ENCODE data around the gene SMYD3.

Gene SMYD3

GRCh38 chr1:246144931-246145330 lies 362.1 kb downstream of the SMYD3 start:
- DNase-seq (no peak), ATAC-seq (ENCODE audit: insufficient read depth, low read depth) (no peak)
- H3K79me2 ChIP-seq (ENCODE audit: insufficient read depth, low read length) = no peaks in the 10 kb centered on the region
- H3K27me3 ChIP-seq (ENCODE audit: insufficient read depth, low read length, poor library complexity) = no peaks in the 10 kb centered on the region
- no peak overlapping the region for H2AFZ ChIP-seq (ENCODE audit: low read depth, low read length)
- H3K27ac ChIP-seq (ENCODE audit: low read length) = no peak overlapping the region
- H3K36me3 ChIP-seq (ENCODE audit: insufficient read depth, low read length) = peaks cover 7% of the 10 kb centered on the region
- H3K4me2 ChIP-seq (ENCODE audit: insufficient read depth, low read length) = no peak overlapping the region
- no peak overlapping the region for H3K9ac ChIP-seq (ENCODE audit: low read depth, low read length)
- H3K4me3 ChIP-seq (ENCODE audit: low read depth in 1 of 2, low read length in 2 of 2) = no peak overlapping the region
- TF ChIP-seq CTCF (IDR thresholded peaks at IDR 0.05; ENCODE audit: borderline replicate concordance, extremely low read depth, low read length, poor library complexity, severe bottlenecking) (no peak), EZH2 (IDR thresholded peaks at IDR 0.05; ENCODE audit: borderline replicate concordance, low read depth, low read length, severe bottlenecking) (no peak)
- H3K4me1 ChIP-seq (ENCODE audit: insufficient read depth, low read length) = no peaks in the 10 kb centered on the region
- H4K20me1 ChIP-seq (ENCODE audit: insufficient read depth, low read length) = no peaks in the 10 kb centered on the region
- peaks cover 15% of the 10 kb centered on the region for H3K9me3 ChIP-seq (ENCODE audit: insufficient read depth, low read length, severe bottlenecking)

- no peak overlapping the region for H2AFZ ChIP-seq (ENCODE audit: low read depth, low read length)
- no peak for DNase-seq
- H3K36me3 ChIP-seq (ENCODE audit: insufficient read depth, low read length) = no peaks in the 10 kb centered on the region
- no peak overlapping the region for H3K27ac ChIP-seq (ENCODE audit: low read length)
- H3K79me2 ChIP-seq (ENCODE audit: insufficient read depth, low read length) = no peaks in the 10 kb centered on the region
- H3K4me3 ChIP-seq (ENCODE audit: low read depth in 1 of 2, low read length in 2 of 2) = no peak overlapping the region
- no peak overlapping the region for H3K9ac ChIP-seq (ENCODE audit: low read depth, low read length)
- no peaks in the 10 kb centered on the region for H3K4me1 ChIP-seq (ENCODE audit: insufficient read depth, low read length)
- H3K9me3 ChIP-seq (ENCODE audit: insufficient read depth, low read length, severe bottlenecking) = peaks cover under 1% of the 10 kb centered on the region
- H4K20me1 ChIP-seq (ENCODE audit: insufficient read depth, low read length) = no peaks in the 10 kb centered on the region
- no peaks in the 10 kb centered on the region for H3K27me3 ChIP-seq (ENCODE audit: insufficient read depth, low read length, poor library complexity)
- no peak for TF ChIP-seq CTCF (IDR thresholded peaks at IDR 0.05; ENCODE audit: borderline replicate concordance, extremely low read depth, low read length, poor library complexity, severe bottlenecking)
- TF ChIP-seq EZH2 (IDR thresholded peaks at IDR 0.05; ENCODE audit: borderline replicate concordance, low read depth, low read length, severe bottlenecking) = no peak
- no peak for ATAC-seq (ENCODE audit: insufficient read depth, low read depth)
- no peak overlapping the region for H3K4me2 ChIP-seq (ENCODE audit: insufficient read depth, low read length)
Observed at GRCh38 chr1:246142320-246142893, 364.7 kb downstream of the SMYD3 start.

GRCh38 chr1:246141306-246141705 lies 365.8 kb downstream of the SMYD3 start:
- Histone ChIP-seq H3K9me3 (ENCODE audit: insufficient read depth, low read length, severe bottlenecking) (no peaks in the 10 kb centered on the region), H3K4me3 (ENCODE audit: low read depth in 1 of 2, low read length in 2 of 2) (no peak overlapping the region), H4K20me1 (ENCODE audit: insufficient read depth, low read length) (no peaks in the 10 kb centered on the region), H2AFZ (ENCODE audit: low read depth, low read length) (no peak overlapping the region), H3K36me3 (ENCODE audit: insufficient read depth, low read length) (no peaks in the 10 kb centered on the region), H3K9ac (ENCODE audit: low read depth, low read length) (no peak overlapping the region), H3K4me1 (ENCODE audit: insufficient read depth, low read length) (no peaks in the 10 kb centered on the region), H3K79me2 (ENCODE audit: insufficient read depth, low read length) (no peaks in the 10 kb centered on the region), H3K27me3 (ENCODE audit: insufficient read depth, low read length, poor library complexity) (no peaks in the 10 kb centered on the region), H3K4me2 (ENCODE audit: insufficient read depth, low read length) (no peak overlapping the region), H3K27ac (ENCODE audit: low read length) (no peak overlapping the region)
- ATAC-seq (ENCODE audit: insufficient read depth, low read depth) (no peak), DNase-seq (no peak)
- TF ChIP-seq EZH2 (IDR thresholded peaks at IDR 0.05; ENCODE audit: borderline replicate concordance, low read depth, low read length, severe bottlenecking) (no peak), CTCF (IDR thresholded peaks at IDR 0.05; ENCODE audit: borderline replicate concordance, extremely low read depth, low read length, poor library complexity, severe bottlenecking) (no peak)

All from DND-41 (cell line).